CD4-positive, alpha-beta T cell treated with Interleukin-6 for 4 hours (primary cell): ENCODE measurements around the gene IL33.

Experiments used
- DNase-seq: peaks from one replicate; pipeline ENCODE4 v3.0.0-alpha.2; 2020; ENCODE audit warnings: mixed read lengths

Gene IL33

GRCh38 chr9:6218099-6218502, 2.5 kb downstream of the IL33 start:
- no peak for DNase-seq

DNA sequence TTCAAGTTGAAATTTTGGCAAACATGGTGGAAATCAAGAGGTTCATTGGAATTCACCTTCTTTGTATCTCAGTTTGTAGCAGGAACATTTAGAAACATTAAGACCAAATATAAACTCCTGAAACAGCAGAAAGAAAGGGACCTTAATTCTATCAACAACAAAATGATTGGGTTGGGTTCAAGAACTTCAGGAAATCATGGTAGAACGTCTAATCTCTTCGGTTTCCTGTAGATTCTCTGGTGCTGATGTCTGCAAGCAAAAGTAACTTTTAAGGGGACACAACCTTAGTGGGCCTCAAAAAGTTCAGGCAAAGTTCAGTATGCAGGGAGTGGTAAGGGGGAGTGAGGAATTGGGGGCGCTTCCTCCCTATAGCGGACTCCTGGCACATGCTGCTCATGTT, 3.4 kb downstream of the IL33 start:
- DNase-seq = no peak

GRCh38 chr9:6219981-6220380, 4.4 kb downstream of the IL33 start:
- no peak for DNase-seq

- DNase-seq = no peak
Measured at GRCh38 chr9:6224393-6225154, 9.0 kb downstream of the IL33 start.

DNA sequence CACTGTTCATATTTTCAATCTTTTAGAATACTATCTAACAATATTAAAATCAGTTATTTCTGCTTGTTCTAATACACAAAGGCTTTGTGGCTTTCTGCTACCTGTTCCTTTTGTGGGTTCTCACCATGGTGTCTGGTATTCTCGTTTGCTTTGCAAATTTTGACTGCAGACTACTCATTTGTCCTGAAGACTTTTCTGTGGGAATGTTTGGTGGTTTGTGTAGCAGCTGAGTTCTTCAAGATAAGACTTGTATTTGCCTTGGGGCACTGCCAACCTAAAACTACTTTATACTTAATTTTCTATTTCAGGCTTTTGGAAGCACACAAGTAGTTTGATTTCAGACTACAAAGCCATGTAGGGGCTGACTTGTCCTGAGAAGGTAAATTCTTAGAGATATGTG, 11.1 kb downstream of the IL33 start:
- DNase-seq = no peak

GRCh38 chr9:6229186-6229585, 13.6 kb downstream of the IL33 start:
- no peak for DNase-seq

GRCh38 chr9:6229619-6230018, 14.0 kb downstream of the IL33 start:
- DNase-seq = no peak

DNA sequence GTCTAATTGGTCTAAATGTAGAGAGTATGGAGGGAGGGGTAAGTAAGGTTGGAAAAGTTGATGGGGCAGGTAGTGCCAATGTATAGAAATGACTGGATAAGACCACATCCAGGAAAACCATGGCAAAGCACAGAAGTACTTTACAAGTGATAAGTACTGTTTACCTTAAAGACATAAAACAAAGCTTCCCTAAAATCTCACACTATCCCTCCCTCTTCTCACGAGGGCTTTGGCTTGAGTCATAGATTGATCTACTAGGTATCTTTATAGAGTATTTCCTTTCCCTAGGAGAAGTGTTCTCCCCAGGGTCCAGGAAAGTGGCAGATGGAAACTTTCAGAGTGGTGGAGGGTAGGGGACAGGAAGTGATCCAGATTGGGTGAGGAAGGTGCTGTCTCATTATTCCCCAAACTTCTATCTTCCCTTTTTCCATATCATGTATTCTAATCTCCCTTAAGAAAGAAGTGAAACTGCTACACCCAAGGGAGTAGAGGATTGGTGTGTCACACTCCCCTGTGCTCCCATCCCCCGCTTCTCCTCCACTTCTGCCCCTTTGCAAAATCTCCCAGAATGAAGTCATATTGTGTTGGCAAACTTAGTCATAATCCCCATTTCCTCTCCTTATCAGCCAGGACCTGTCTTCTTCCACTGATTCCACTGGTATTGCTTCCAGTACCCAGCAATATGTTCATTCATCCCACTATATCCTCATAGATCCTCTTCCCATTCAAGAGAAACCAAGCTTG, 14.6 kb downstream of the IL33 start:
- no peak for DNase-seq

DNA sequence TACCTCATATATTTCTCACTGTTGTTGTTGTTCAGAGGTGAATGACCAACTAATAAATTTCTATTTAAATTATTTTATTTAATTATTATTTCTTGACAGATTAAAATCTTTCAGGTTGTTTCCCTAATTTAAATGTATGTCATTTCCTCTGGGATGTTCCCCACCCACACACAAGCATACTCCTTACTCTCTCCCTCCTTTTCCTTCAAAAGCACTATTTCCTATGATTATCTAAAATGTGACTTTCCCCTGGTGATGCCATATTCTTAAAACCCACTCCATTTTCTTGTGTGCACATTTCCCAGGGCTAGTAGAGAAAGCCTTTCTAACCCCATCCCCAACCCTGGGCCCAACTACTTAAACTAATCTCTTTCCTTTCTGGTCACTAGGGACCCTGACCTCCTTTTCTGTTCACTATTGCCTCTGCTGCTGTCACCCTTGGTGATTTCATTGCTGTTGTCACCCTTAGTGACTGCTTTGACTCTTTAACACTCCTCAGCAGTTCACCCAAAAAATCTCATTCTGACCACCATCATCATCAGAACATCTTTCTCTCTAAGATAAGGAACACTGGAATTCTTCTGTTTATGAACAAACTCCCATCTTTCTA, 16.8 kb downstream of the IL33 start:
- DNase-seq = no peak

DNA sequence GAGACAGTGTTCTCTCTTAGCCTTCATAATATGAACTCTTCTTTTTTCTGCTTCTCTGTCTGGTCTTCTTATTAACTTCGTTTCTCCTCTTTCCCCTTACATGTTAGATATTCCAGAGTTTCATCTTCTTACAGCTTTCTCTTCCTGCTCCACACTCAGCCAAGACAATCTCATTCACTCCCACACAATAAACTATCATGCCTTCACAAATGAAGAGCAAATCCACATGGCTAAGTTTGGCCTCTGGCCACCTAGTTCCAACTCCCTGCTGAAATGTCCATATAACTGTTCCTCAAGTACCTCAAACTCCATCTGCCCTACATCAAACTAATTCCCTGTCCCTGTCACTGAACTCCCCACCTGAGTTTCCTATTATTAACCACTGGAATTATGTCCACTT, 18.4 kb downstream of the IL33 start:
- no peak for DNase-seq

DNA sequence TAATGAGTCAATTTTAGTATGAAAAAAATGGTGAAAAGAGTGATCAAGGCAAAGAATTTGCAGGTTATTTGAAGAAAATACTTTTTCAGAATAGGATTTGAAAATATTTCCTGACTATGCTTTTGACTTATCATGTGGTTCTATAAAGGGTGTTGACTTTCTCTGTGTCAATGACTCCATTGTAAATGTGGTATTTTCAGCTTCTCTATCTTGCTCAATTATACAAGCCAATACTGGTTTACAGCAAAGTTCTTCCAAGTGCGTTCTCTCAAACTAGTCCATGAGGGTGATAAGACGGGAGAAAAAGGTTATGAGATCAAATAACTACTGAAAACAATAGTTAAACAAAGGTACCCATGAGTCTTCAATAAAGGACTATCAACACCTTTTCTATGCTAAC, 21.7 kb downstream of the IL33 start:
- no peak for DNase-seq

- DNase-seq = no peak
Measured at GRCh38 chr9:6239048-6239461, 23.4 kb downstream of the IL33 start.

DNA sequence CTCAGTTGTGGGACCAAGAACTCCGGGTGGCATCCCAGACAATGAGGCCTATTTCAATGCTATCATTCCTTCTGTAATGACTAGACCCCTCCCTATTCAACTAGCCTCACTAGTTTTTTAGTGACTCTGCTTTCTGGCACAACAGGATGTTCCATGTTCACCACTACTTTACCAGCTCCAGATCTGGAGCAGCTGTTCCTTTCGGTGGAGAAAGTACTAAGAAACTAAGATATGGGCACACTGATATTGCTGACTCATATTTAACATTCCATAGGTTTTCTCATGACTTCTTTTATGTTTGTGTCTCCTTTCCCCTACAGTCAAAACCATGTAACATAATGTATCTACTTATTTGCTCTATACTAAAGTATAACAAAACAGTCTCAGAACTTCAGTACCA, 24.1 kb downstream of the IL33 start:
- no peak for DNase-seq

DNA sequence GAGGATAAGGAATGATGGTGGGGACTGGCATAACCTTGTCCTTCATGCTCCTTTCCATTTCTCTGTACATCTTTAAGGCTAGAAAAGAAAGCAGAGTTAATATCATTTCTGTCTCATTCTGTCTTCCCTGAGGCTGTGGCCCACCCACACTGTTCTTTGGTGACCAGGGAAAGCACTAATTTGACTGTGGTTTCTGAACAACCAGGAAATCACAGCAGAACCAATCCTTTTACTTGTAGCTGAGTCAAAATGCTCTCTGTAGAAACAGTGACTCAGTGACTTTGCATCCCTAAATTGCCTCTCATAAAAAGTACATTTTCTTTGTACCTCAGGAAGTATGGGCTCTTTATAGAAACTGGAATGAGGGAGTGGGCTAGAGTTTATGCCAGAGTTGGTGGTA, 28.1 kb downstream of the IL33 start:
- no peak for DNase-seq

- DNase-seq = no peak
Measured at GRCh38 chr9:6247266-6247665, 31.7 kb downstream of the IL33 start.

DNA sequence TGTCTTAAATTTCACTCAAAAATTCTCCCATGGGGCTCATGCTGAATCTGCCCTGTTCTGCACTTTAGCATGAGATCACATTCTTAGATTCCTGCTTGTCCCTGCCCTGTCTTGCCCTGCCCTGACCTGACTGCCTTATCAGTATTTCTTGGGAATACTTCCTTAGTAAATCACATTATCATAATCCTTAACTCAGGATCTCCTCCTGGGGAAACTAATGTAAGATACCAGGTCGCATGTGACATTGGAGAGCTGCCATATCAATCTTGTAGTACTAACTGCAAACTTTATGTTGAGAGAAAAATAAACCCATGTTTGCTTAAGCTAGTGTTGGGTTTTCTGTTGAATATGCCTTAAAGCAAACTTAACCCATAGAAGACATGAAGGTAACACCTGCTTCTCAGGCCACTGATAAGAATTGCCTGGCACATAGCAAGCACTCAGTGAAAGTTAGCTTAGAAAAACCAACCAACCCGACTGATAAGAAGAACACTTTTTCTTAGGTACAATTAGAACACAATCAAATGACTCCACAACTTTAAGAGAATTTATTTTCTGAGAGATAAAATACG, 53.3 kb downstream of the IL33 start:
- no peak for DNase-seq

- DNase-seq = no peak
Measured at GRCh38 chr9:6270896-6271295, 55.3 kb downstream of the IL33 start.

GRCh38 chr9:6271508-6272228, 56.1 kb downstream of the IL33 start:
- no peak for DNase-seq

DNA sequence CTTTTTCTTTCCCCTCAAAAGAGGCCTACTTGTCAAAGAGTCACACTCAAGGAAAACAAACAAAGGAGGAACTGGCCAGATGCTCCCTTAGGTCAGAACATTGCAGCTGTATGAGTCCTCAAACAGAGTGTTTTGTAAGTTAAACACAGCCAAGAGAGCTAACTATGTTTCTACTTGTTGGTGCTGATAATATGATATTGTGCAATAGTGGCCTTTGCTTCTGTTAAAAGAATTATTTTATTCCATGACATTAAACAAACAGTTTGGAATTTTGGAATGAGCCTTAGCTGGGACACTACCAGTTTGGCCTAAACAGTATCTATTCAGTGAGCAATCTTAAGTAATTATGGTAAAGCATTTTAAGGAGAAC, 56.6 kb downstream of the IL33 start:
- DNase-seq = no peak

GRCh38 chr9:6277417-6277816, 61.8 kb downstream of the IL33 start:
- DNase-seq = no peak

GRCh38 chr9:6301858-6302257, 86.3 kb downstream of the IL33 start:
- DNase-seq = no peak

DNA sequence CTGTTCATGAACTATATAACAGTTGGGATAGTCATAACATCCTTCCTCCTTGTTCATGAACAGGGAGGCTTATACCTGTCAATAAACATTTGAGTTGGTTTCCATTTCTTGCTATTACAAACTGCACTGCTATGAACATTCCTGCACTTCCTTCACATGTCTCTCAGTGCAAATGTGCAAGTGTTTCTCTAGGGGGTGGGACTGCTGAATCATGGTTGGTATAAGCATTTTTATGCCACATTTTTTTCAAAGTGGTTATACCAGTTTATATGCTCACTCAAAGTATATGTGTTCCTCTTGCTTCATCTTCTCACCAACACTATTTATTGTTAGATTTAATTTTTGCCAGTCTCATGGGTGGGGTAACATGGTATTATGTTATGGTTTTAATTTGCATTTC, 86.8 kb downstream of the IL33 start:
- no peak for DNase-seq

GRCh38 chr9:6304232-6304631, 88.6 kb downstream of the IL33 start:
- DNase-seq = no peak
